Stomach (tissue), 9 donors: Measurements from ENCODE around the gene MDFIC. TPM values are rescaled to one million over a fixed set of nuclear protein-coding genes. Genes with fewer than 3 reads are reported as not detected.

Source experiments
- DNase-seq, 2 donors: peaks; one replicate each; pipeline versions ENCODE4 v3.0.0 to v3.0.0-alpha.2; 2013 to 2019
- H3K27ac ChIP-seq, 5 donors: fragments of 200-600 bp in 4 of 5; sonication (generic) in 4 of 5; one replicate each; pipeline ENCODE4 v1.5.1; 2013 to 2019; ENCODE audit warnings: mild to moderate bottlenecking in 1 of 5, moderate library complexity in 1 of 5
- H3K27me3 ChIP-seq, 3 donors: fragments of 200-600 bp; sonication (generic); one replicate each; pipeline ENCODE4 v1.5.1; 2017 to 2019; ENCODE audit warnings: mixed run types in 1 of 3
- H3K36me3 ChIP-seq, 4 donors: fragments of 200-600 bp; sonication (generic); 1 replicate in 3 of 4; 2 replicates in 1 of 4; pipeline ENCODE4 v1.5.1; 2016 to 2019
- H3K4me1 ChIP-seq, 4 donors: fragments of 200-600 bp; sonication (generic); one replicate each; pipeline ENCODE4 v1.5.1; 2016 to 2019
- H3K4me3 ChIP-seq, 4 donors: fragments of 200-600 bp; sonication (generic) in 3 of 4; one replicate each; pipeline ENCODE4 v1.5.1; 2016 to 2019; ENCODE audit warnings: mild to moderate bottlenecking in 1 of 4
- H3K9me3 ChIP-seq, 4 donors: fragments of 200-600 bp; sonication (generic); one replicate each; pipeline ENCODE4 v1.5.1; 2016 to 2019
- CTCF ChIP-seq, 7 experiments: fragments of 450-650 bp in 4 of 7; fragments of 200-600 bp in 3 of 7; sonication (generic) in 3 of 7; IDR thresholded peaks; one replicate each; pipeline ENCODE4 v1.5.1; 2016 to 2019; ENCODE audit warnings: antibody characterized with exemption in 7 of 7, control low read depth in 2 of 7, mild to moderate bottlenecking in 1 of 7
- EP300 ChIP-seq: sonication (generic); formaldehyde crosslinking; IDR thresholded peaks from one replicate; pipeline ENCODE4 v1.6.1; 2017; ENCODE audit warnings: antibody characterized with exemption
- POLR2A ChIP-seq, 4 donors: fragments of 450-650 bp; IDR thresholded peaks; one replicate each; pipeline ENCODE4 v1.6.1; 2016; ENCODE audit warnings: antibody characterized with exemption in 4 of 4, control low read depth in 2 of 4, mild to moderate bottlenecking in 1 of 4, moderate library complexity in 1 of 4
- POLR2AphosphoS5 ChIP-seq, 3 donors: sonication (generic); formaldehyde crosslinking; IDR thresholded peaks; one replicate each; pipeline ENCODE4 v1.6.1; 2016; ENCODE audit warnings: antibody characterized with exemption in 3 of 3
- WGBS, 5 donors: extraction: QIAGEN DNeasy Blood & Tissue Kit in 3 of 5; methylation state at CpG; one replicate each; pipeline versions ENCODE4 v1.1.5 to v1.1.7; 2013 to 2018; 5-methylcytosine and 5-hydroxymethylcytosine counted together
- intact Hi-C: fragments of 100-400 bp; cut with DNase I; formaldehyde crosslinking; loops from one replicate; pipeline ENCODE4 v1.15.1; 2023; ENCODE audit warnings: low total_unique reads
- polyA plus RNA-seq, 3 donors: library from polyadenylated mRNA; stranded (reverse); fragments of 200-250 nt; gene quantifications; one replicate each; pipeline ENCODE4 v1.2.3, GENCODE V29; 2013
- total RNA-seq, 5 donors: library from RNA; depleted of rRNA; stranded (reverse); fragments of >200 nt; gene quantifications; one replicate each; pipeline versions ENCODE4 v1.1.0 to v1.2.3, GENCODE V29; 2014 to 2016
- donor health status: healthy with polysubstance abuse.
- donor health status: Bipolar disorder and iron deficiency.
- donor health status: healthy.

The MDFIC gene
- total and polyA plus RNA-seq, 8 donors: 6.9 to 39.8 (median 8.6) TPM

DNA sequence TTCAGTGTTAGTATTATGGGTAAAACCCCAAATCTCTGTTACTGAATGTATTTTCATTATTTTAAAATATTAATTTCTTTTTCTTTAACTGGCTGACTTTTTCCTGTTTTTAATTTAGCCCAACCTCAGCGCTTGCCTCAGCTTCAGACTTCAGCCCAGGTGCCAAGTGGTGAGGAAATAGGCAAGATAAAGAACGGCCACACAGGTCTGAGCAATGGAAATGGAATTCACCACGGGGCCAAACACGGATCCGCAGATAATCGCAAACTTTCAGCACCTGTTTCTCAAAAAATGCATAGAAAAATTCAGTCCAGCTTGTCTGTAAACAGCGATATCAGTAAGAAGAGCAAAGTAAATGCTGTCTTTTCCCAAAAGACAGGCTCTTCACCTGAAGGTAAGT is 57.5 kb downstream of the MDFIC start:
- H3K27me3 ChIP-seq: no peaks in the 10 kb centered on the region
- TF ChIP-seq POLR2AphosphoS5 (IDR thresholded peaks at IDR 0.05) (peak in 1 of 3 donors; percentile 16), EP300 (no peak)
- intact Hi-C loops: no loop called here
- no peaks in the 10 kb centered on the region for H3K9me3 ChIP-seq
- peak; percentile 32 to 61 for DNase-seq
- H3K36me3 ChIP-seq: peaks cover 0 to 8% (median 4%) of the 10 kb centered on the region in 4 donors
- H3K4me3 ChIP-seq: no peak overlapping the region
- WGBS, 5 donors: 23 to 36% (median 34%) methylated on average over 7 of the region's 7 CpGs
- no peak overlapping the region for H3K27ac ChIP-seq
- H3K4me1 ChIP-seq: peaks cover 0 to 13% (median 5%) of the 10 kb centered on the region in 4 donors

- no peak for DNase-seq
- WGBS, 5 donors: 60 to 69% (median 65%) methylated on average over 4 of the region's 4 CpGs
- TF ChIP-seq EP300 (no peak), CTCF (IDR thresholded peaks at IDR 0.05) (no peak), POLR2A (IDR thresholded peaks at IDR 0.05) (no peak), POLR2AphosphoS5 (IDR thresholded peaks at IDR 0.05) (no peak)
- Histone ChIP-seq H3K36me3 (peaks cover 0 to 8% (median 4%) of the 10 kb centered on the region in 4 donors), H3K4me3 (no peak overlapping the region), H3K27ac (no peak overlapping the region), H3K4me1 (peaks cover 0 to 13% (median 5%) of the 10 kb centered on the region in 4 donors), H3K27me3 (no peaks in the 10 kb centered on the region), H3K9me3 (no peaks in the 10 kb centered on the region)
- intact Hi-C loops: no loop called here
Observed at GRCh38 chr7:114979803-114980507, 58.1 kb downstream of the MDFIC start.

GRCh38 chr7:114981323-114981722 is 59.4 kb downstream of the MDFIC start:
- intact Hi-C loops: no loop called here
- Histone ChIP-seq H3K27ac (peak overlapping the region in 1 of 5 donors; percentile 3), H3K4me3 (no peak overlapping the region), H3K27me3 (no peaks in the 10 kb centered on the region), H3K4me1 (peaks cover 0 to 13% (median 5%) of the 10 kb centered on the region in 4 donors), H3K36me3 (peaks cover 0 to 8% (median 4%) of the 10 kb centered on the region in 4 donors), H3K9me3 (no peaks in the 10 kb centered on the region)
- 73 to 92% (median 90%) methylated on average over 2 of the region's 2 CpGs for WGBS, 5 donors
- TF ChIP-seq POLR2A (IDR thresholded peaks at IDR 0.05) (no peak), POLR2AphosphoS5 (IDR thresholded peaks at IDR 0.05) (no peak), CTCF (IDR thresholded peaks at IDR 0.05) (no peak), EP300 (no peak)
- no peak for DNase-seq

GRCh38 chr7:114985116-114985715 is 63.3 kb downstream of the MDFIC start:
- Histone ChIP-seq H3K4me1 (peaks cover 11 to 25% (median 15%) of the 10 kb centered on the region in 4 donors), H3K4me3 (no peak overlapping the region), H3K9me3 (no peaks in the 10 kb centered on the region), H3K27me3 (no peaks in the 10 kb centered on the region), H3K36me3 (peaks cover 0 to 2% (median under 1%) of the 10 kb centered on the region in 4 donors), H3K27ac (no peak overlapping the region)
- intact Hi-C loops: no loop called here
- no peak for TF ChIP-seq POLR2AphosphoS5 (IDR thresholded peaks at IDR 0.05)
- no peak for TF ChIP-seq CTCF (IDR thresholded peaks at IDR 0.05)
- TF ChIP-seq POLR2A (IDR thresholded peaks at IDR 0.05): no peak
- TF ChIP-seq EP300: no peak
- no peak for DNase-seq
- WGBS, 5 donors: 85 to 91% (median 90%) methylated on average over 2 of the region's 2 CpGs
